ENCODE results near the gene CAPN12.
"Not testable (repeated sequence)": the region's sequence is repeated elsewhere in the genome, so short reads cannot be mapped to it uniquely, and the experiment has no call there.

CAPN12 gene

DNA sequence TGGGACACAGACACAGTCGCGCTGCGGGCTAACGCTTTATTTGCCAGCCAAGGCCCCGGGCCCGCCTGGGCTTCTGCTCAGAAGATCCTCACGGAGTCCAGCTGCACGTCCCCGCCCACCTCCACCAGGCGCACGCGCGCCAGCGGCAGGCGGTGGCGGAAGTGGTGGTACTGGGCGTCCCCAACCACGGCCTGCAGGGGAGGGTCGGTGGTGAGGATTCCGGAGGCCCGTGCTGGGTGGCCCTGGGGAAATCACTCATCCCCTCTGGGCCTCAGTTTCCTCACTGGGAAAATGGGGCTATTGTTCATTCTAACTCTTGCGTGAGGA lies 26.6 kb upstream of the CAPN12 start:
- not testable (repeated sequence) for DNase-seq (ENCODE audit: low read depth)

DNA sequence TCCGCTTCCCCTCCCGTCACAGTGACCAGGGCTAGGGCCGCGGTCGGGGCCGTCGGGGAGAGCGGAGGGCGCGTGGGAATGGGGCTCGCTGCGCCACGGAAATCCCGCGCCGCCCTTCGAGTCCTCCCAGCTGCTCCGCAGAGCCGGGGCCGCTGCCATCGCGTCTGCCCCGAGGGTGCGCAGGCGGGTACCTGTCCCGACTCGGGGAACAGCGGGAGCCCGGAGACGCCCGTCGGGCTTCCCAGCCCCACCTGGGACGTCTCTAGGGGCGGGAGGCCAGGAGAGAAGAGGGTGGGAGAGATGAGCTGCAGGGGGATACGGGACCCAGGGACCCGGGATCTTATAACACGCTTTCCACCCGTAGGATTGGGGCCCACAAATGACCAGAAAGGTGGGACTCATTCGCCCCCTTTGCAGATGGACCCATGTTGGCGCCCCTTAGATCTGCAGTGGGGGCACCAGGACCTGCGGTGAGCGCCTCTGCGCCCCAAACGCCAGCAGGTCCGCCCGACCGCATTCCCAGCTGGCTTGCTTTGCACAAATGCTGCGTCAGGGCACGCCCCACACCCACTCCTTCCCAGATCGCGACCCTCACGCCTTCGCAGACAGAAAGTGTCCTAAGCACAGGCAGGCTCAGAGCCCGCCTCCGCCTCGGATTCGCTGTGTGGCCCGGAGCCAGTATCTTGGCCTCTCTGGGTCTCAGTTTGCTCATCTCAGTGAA lies 26.1 kb upstream of the CAPN12 start:
- not testable (repeated sequence) for DNase-seq (ENCODE audit: low read depth)

DNA sequence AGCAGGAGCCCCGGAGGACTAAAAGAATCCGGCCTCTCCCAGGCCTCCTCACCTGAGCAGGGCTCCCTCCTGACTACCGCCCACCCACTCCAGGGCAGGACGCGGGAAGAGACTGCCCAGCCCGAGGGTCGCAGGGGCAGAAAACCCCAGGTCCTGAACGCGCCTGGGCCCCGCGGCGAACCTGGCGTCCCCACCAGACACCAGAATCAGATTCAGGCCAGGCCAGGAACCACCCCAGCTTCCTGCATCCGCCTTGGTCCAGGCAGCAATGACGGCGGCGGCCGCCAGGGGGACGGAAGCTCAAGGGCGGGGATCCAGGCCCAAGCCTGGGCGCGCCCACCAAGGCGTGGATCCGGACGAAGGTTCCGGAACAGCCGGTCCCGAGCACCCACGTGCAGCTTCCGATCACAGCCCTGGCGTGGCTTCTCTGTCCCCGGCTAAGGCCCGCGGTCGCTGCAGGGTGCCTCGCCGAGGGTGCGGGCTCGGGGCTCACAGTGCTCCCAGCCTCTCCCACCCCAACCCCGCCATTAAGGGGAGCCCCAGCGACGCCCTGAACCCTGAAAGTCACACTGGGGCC lies 25.4 kb upstream of the CAPN12 start:
- peak; percentile 89 for DNase-seq (ENCODE audit: low read depth)

DNA sequence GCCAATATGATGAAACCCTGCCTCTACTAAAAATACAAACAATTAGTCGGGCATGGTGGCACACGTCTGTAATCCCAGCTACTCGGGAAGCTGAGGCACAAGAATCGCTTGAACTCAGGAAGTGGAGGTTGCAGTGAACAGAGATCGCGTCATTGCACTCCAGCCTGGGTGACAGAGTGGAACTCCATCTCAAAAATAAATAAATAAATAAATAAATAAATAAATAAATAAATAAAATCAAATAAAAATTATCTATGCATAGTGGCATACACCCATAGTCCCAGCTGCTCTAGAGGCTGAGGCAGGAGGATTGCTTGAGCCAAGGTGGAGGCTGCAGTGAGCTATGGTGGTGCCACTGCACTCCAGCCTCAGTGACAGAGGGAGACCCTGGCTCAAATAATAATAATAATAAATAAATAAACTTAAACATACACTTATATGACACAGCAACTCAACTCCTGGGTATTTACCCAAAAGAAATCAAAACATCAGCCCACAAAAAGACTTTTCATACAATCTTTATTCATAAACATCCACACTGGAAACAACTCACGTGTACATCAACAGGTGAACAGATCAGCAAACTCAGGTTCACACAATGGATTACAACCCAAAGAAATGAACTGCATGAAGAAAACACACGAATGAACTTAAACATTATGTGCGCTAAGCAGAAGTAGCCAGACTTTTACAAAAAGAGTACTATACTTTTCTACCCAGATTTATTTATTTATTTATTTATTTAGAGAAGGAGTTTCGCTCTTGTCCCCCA lies 22.2 kb upstream of the CAPN12 start:
- DNase-seq (ENCODE audit: low read depth): no peak

DNA sequence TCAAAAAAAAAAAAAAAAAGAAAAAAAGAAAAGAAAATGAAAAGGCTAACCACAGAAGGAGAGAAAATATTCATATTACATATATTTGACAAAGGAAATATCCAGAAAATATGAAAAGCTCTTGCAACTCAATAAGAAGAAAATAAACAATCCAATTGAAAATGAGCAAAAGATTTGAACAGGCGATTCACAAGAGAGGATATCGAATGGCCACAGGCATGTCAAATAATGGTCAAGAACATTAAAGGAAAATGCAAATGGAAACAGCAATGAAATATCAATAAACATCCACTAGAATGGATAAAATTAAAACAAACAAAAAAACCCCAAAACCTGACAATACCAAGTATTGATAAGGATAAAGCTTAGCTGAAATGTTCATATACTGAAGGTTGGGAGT lies 20.9 kb upstream of the CAPN12 start:
- no peak for DNase-seq (ENCODE audit: low read depth)

DNA sequence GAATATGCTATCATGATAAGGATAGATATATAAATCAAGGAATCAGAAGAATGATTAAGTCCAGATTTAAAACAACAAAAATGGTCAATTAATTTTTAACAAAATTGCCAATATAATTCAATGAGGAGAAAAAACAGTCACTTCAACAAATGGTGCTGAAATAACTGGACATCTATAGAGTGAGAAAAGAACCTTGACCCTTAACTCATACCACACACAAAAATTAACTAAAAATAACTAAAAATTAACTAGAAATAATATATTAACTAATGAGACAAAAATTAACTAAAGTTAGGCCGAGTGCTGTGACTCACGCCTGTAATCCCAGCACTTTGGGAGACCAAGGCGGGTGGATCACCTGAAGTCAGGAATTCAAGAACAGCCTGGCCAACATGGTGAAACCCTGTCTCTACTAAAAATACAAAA lies 19.5 kb upstream of the CAPN12 start:
- DNase-seq (ENCODE audit: low read depth): no peak

DNA sequence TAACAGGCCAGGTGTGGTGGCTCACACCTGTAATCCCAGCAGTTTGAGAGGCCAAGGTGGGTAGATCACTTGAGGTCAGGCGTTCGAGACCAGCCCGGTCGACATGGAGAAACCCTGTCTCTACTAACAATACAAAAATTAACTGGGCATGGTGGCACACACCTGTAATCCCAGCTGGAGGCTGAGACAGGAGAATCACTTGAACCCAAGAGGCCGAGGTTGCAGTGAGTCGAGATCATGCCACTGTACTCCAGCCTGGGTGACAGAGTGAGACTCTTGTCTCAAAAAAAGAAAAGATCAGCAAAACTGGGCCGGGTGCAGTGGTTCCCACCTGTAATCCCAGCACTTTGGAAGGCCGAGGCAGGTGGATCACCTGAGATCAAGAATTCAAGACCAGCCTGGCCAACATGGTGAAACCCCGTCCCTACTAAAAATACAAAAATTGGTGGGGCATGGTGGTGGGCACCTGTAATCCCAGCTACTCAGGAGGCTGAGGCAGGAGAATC lies 17.7 kb upstream of the CAPN12 start:
- not testable (repeated sequence) for DNase-seq (ENCODE audit: low read depth)

DNA sequence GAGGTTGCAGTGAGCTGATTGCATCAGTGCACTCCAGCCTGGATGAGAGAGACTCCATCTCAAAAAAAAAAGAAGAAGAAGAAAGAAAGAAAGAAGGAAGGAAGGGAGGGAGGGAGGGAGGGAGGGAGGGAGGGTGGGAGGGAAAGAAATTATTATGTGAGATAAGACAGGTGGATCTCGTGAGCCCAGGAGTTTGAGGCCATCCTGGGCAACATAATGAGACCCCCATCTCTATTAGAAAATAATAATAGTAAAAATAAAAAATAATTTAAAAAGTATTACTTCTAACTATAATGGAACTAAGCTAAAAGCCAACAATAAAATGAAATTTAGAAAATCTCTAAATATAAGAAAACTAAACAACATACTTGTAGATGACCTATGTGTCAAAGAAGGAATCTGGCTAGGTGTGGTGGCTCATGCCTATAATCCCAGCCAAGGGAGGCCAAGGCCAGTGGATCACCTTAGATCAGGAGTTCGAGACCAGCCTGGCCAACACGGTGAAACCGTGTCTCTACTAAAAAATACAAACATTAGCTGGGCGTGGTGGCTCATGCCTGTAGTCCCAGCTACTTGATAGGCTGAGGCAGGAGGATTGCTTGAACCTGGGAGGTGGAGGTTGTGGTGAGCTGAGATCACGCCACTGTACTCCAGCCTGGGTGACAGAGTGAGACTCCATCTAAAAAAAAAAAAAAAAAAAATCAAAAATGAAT lies 16.7 kb upstream of the CAPN12 start:
- not testable (repeated sequence) for DNase-seq (ENCODE audit: low read depth)

DNA sequence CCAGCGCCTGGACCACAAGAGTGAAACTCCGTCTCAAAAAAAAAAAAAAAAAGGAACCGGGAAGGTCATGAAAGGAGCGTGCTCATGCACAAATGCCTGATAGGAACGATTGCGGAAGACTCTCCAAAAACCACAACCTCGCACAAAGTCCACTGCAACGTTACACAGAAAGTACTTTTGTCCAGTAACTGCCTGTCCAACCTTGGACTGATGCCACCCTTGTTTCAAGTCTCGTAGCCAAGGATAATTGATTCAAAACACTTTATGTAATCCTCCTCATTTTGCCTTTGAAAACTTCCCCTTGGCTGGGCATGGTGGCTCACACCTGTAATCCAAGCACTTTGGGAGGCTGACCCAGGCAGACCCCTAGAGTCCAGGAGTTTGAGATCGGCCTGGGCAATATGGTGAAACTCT lies 15.3 kb upstream of the CAPN12 start:
- DNase-seq (ENCODE audit: low read depth): no peak

DNA sequence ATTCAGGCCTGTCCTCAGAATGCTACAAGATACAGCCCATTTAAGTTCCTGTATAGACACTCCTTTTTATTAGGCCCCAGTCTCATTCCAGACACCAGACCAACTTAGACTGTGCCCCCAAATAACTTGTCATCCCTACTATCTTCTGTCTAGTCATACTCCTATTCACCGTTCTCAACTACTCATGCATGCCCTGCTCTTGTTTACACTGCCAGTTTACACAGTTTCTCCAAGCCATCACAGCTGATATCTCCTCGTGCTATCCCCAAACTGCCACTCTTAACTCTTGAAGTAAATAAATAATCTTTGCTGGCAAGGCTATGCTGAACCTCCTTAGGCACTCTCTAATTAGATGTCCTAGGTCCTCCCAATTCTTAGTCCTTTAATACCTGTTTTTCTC lies 9.9 kb upstream of the CAPN12 start:
- DNase-seq (ENCODE audit: low read depth): not testable (repeated sequence)

DNA sequence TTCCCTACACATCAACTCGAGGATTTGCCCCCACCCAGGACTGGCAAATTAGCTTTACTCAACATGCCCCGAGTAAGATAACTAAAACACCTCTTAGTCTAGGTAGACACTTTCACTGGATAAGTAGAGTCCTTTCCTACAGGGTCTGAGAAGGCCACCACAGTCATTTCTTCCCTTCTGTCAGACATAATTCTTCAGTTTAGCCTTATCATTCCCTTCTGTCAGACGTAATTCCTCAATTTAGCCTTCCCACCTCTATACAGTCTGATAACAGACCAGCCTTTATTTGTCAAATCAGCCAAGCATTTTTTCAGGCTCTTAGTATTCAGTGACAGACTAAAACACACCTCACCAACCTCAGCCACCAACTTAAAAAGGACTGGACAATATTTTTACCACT lies 9.5 kb upstream of the CAPN12 start:
- not testable (repeated sequence) for DNase-seq (ENCODE audit: low read depth)

DNA sequence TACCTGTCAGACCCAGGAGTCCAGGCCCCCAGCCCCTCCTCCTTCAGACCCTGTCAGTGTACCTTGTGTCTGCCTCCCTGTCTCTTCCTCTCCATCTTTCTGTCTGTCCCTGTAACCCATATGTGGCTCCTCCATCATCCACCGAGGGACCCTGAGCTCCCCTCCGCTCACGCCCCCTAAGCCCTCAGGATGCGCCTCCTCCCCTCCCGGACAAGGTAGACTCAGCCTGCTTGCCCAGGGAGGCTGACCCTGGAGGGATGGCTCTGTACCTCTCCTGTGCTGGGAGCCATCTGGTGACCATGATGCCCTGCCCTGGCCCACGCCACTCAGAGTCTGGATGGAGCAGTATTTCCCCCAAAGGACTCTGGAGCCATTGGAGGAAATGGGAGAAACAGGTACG lies 1.0 kb upstream of the CAPN12 start:
- no peak for DNase-seq (ENCODE audit: low read depth)

DNA sequence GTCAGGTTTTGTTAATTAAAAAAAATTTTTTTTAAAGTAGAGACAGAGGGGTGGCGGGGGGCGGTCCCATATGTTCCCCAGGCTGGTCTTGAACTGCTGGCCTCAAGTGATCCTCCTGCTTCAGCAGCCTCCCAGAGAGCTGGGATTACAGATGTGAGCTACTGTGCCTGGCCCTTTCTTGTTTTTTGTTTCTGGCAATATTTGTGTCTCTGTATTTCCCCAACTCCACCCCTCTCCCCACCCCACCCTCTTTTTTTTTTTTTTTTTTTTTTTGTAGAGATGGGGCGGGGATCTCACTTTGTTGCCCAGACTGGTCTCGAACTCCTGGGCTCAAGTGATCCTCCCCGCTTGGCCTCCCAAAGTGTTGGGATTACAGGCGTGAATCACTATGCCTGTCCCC lies 600 bp upstream of the CAPN12 start:
- DNase-seq (ENCODE audit: low read depth): no peak

DNA sequence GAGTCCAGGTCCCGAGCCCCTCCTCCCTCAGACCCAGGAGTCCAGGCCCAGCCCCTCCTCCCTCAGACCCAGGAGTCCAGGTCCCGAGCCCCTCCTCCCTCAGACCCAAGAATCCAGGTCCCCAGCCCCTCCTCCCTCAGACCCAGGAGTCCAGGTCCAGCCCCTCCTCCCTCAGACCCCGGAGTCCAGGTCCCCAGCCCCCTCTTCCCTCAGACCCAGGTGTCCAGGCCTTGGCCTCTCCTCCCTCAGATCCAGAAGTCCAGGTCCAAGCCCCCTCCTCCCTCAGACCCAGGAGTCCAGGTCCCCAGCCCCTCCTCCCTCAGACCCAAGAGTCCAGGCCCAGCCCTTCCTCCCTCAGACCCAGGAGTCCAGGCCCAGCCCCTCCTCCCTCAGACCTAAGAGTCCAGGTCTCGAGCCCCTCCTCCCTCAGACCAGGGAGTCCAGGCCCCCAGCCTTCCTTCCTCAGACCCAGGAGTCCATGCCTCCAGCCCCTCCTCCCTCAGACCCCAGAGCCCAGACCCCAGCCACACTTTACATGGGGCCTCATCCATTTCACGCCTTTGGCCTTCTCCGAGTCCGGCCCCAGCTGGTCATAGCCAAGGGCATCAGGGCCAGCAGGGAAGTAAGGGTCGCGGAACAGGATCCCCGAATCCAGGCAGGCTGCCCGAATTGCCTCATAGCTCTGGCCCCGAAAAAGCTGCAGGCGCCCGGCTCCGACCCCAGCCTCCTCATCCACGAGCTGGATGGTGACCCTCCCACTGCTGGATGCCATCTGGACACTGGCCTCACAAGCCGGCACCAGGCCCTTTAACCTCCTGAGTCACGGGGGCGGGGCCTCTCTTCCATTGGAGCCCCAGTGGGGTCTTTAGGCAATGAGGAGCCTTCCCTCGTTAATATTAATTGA lies 628 bp downstream of the CAPN12 start:
- DNase-seq (ENCODE audit: low read depth): no peak

DNA sequence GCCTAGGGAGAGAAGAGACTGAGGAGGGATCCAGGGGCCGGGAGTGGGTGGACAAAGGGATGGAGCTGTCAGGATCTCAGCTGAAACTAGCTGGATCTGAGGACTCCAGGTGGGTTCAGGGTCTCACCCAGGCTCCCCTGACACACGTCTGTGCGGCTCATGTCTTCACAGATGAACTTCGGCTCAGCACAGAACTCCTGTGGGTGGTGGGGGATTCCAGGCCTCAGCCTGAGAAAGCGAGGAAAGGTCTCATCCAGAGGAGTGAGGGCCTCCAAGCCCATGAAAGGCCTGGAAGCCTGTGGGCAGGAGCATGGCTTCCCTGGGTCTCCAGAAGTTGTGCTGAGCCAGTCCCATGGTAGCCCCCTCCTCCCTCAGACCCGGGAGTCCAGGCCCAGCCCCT lies 1.4 kb downstream of the CAPN12 start:
- DNase-seq (ENCODE audit: low read depth): no peak

DNA sequence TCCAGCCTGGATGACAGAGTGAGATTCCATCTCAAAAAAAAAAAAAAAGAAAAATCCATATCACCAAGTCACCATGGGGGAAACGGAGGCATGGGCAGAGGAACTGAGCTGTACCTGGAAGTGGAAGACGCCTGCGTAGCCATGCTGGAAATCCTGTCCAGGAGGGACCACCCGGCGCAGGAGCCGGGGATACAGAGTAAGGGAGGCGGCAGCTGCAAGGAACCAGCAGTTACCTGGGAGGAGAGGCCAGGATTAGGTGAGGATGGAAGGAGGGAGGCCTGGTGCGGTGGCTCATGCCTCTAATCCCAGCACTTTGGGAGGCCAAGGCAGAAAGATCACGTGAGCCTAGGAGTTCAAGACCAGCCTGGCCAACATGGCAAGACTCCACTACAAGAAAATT lies 2.0 kb downstream of the CAPN12 start:
- DNase-seq (ENCODE audit: low read depth): no peak

DNA sequence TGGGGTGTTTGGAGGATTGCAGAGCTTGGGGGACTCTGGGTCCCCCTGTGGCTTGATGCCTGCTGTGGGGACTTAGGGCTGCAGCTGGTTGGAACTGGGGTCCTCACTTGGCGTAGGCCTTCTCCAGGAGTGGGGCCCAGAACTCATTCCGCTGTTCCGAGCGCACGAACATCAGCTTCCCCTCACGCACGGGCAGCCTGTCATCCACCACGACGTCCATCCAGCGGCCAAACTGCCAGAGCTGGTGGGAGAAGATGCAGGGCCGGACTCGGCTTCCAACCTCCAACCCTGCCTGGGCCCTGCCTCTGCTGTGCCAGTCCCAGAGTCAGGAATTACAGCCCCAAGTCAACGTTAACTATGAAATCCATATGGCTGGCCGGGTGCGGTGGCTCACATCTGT lies 2.6 kb downstream of the CAPN12 start:
- DNase-seq (ENCODE audit: low read depth): no peak

DNA sequence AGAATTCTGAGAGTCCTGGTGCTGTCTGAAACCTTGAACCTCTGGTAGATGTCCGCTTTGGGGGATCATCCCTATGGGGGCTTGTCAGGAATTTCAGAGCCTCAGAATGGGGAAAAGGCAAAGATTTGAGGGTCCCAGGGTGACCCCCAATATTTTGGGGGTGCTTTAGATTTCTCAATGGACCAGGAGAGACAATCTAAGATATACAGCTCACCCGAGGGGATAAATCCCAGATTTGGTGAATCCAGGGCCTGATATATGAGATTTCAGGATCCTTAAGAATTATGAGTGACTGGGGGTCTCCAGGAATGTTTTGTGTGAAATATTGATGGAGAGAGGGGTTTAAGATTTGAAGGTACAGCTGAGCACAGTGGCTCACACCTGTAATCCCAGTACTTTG lies 3.3 kb downstream of the CAPN12 start:
- no peak for DNase-seq (ENCODE audit: low read depth)

DNA sequence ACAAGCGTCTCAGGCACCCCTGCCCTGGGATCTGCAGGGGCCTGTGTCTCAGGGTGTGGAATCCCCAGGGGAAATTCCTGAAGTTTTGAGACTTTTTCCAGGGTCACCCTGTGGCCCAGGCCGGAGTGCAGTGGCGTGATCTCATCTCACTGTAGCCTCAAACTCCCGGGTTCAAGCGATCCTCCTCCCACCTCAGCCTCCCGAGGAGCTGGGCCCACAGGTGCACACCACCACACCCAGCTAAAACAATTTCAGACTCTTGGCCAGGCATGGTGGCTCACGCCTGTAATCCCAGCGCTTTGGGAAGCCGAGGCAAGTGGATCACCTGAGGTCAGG lies 4.0 kb downstream of the CAPN12 start:
- no peak for DNase-seq (ENCODE audit: low read depth)

DNA sequence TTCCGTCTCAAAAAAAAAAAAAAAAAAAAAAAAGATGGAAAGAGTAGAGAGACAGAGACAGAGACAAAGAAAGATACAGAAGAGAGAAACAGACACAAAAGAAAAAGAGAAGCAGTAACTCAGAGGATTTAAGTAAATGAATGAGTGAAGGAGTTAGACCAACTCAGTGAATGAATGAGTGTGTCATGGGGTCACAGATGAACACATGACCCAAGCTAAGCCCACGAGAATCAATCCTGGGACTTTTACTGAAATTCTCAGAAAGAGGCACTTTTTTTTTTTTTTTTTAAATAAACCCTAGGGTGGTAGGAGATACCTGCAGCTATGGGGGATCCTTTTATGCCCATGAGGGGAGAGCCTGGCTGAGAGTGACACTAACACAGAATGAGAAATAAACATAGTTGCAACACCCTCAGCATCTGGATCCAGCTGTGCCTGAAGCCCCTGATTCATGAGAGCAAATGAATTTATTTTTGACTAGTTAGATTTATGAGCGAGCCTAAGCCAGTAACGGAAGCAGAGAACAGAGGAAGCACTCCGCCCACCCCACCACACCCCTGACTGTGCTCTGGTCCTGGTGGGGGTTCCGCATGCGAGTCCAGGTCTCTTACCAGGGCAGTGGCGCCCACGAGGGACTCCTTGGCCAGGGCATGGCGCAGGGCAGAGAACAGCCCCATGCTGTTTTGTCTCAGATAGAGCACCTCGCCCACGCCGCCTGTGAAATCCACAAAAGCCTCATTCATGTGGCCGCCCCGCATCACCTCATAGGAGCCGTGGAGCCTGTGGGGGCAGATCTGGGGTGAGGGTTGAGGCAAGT lies 4.6 kb downstream of the CAPN12 start:
- DNase-seq (ENCODE audit: low read depth): no peak
